ENCODE data around the gene LRRC8D.
A peak's percentile ranks its signal among the peaks of the same experiment; 100 is the strongest.

LRRC8D gene

GRCh38 chr1:89807503-89807902 lies 13.3 kb upstream of the LRRC8D start:
- no peak for DNase-seq (ENCODE audit: low spot score)

GRCh38 chr1:89807983-89808382 lies 12.8 kb upstream of the LRRC8D start:
- DNase-seq (ENCODE audit: low spot score), result no peak

- DNase-seq (ENCODE audit: low spot score), result no peak
Measured at GRCh38 chr1:89808441-89809117, 12.3 kb upstream of the LRRC8D start.

GRCh38 chr1:89809556-89809955 lies 11.3 kb upstream of the LRRC8D start:
- no peak for DNase-seq (ENCODE audit: low spot score)

- no peak for DNase-seq (ENCODE audit: low spot score)
Measured at GRCh38 chr1:89810302-89810701, 10.5 kb upstream of the LRRC8D start.

- DNase-seq (ENCODE audit: low spot score), result no peak
Measured at GRCh38 chr1:89810880-89811279, 10.0 kb upstream of the LRRC8D start.

- DNase-seq (ENCODE audit: low spot score), result no peak
Measured at GRCh38 chr1:89812992-89813391, 7.8 kb upstream of the LRRC8D start.

GRCh38 chr1:89815040-89815439 lies 5.8 kb upstream of the LRRC8D start:
- DNase-seq (ENCODE audit: low spot score), result no peak

- DNase-seq (ENCODE audit: low spot score), result no peak
Measured at GRCh38 chr1:89815611-89816010, 5.2 kb upstream of the LRRC8D start.

GRCh38 chr1:89816366-89816765 lies 4.5 kb upstream of the LRRC8D start:
- no peak for DNase-seq (ENCODE audit: low spot score)

- peak; percentile 31 for DNase-seq (ENCODE audit: low spot score)
Measured at GRCh38 chr1:89821322-89822108, 683 bp downstream of the LRRC8D start.

- no peak for DNase-seq (ENCODE audit: low spot score)
Measured at GRCh38 chr1:89822109-89822962, 1.5 kb downstream of the LRRC8D start.

- no peak for DNase-seq (ENCODE audit: low spot score)
Measured at GRCh38 chr1:89822999-89823628, 2.3 kb downstream of the LRRC8D start.

GRCh38 chr1:89823679-89824292 lies 3.0 kb downstream of the LRRC8D start:
- DNase-seq (ENCODE audit: low spot score), result no peak

- no peak for DNase-seq (ENCODE audit: low spot score)
Measured at GRCh38 chr1:89826594-89826993, 5.8 kb downstream of the LRRC8D start.

- DNase-seq (ENCODE audit: low spot score), result no peak
Measured at GRCh38 chr1:89827330-89827729, 6.5 kb downstream of the LRRC8D start.

GRCh38 chr1:89827902-89828301 lies 7.1 kb downstream of the LRRC8D start:
- no peak for DNase-seq (ENCODE audit: low spot score)

- DNase-seq (ENCODE audit: low spot score), result no peak
Measured at GRCh38 chr1:89829186-89829585, 8.4 kb downstream of the LRRC8D start.

GRCh38 chr1:89831462-89832120 lies 10.8 kb downstream of the LRRC8D start:
- no peak for DNase-seq (ENCODE audit: low spot score)

GRCh38 chr1:89832496-89833127 lies 11.8 kb downstream of the LRRC8D start:
- DNase-seq (ENCODE audit: low spot score), result no peak

Data from SK-N-DZ (cell line).